Mesothelial cell of epicardium (in vitro differentiated cells): Measurements from ENCODE around the gene GULP1. TPM values are rescaled to one million over a fixed set of nuclear protein-coding genes. Genes with fewer than 3 reads are reported as not detected.
A peak's percentile ranks its signal among the peaks of the same experiment; 100 is the strongest.

ENCODE experiments used
- DNase-seq, 2 experiments: peaks; one replicate each; pipeline ENCODE4 v3.0.0; 2021; ENCODE audit warnings: low spot score in 2 of 2; ENCODE audit not compliant: unreplicated experiment in 2 of 2
- H3K27ac Mint-ChIP-seq: 2 replicates; pipeline ENCODE4 v1.8.0; 2021; ENCODE audit warnings: mixed read lengths
- H3K27me3 Mint-ChIP-seq: 2 replicates; pipeline ENCODE4 v1.8.0; 2021; ENCODE audit warnings: low read depth, mixed read lengths
- H3K36me3 Mint-ChIP-seq: 2 replicates; pipeline ENCODE4 v1.8.0; 2021; ENCODE audit warnings: mixed read lengths
- H3K4me1 Mint-ChIP-seq: 2 replicates; pipeline ENCODE4 v1.8.0; 2021; ENCODE audit warnings: mixed read lengths
- H3K4me3 Mint-ChIP-seq: 2 replicates; pipeline ENCODE4 v1.8.0; 2021; ENCODE audit warnings: mild to moderate bottlenecking, moderate library complexity, mixed read lengths
- H3K9me3 Mint-ChIP-seq: 2 replicates; pipeline ENCODE4 v1.8.0; 2021; ENCODE audit warnings: mixed read lengths
- CTCF ChIP-seq: fragments of 200-600 bp; sonication (generic); IDR thresholded peaks from one replicate; pipeline ENCODE4 v1.5.0; 2021; ENCODE audit warnings: antibody characterized with exemption; ENCODE audit not compliant: unreplicated experiment
- total RNA-seq: library from RNA; stranded (reverse); gene quantifications from 3 replicates; pipeline ENCODE4 v1.2.1, GENCODE V29; 2021

Gene GULP1
- total RNA-seq, 1 donor from 2014 or later = 58.5 TPM

DNA sequence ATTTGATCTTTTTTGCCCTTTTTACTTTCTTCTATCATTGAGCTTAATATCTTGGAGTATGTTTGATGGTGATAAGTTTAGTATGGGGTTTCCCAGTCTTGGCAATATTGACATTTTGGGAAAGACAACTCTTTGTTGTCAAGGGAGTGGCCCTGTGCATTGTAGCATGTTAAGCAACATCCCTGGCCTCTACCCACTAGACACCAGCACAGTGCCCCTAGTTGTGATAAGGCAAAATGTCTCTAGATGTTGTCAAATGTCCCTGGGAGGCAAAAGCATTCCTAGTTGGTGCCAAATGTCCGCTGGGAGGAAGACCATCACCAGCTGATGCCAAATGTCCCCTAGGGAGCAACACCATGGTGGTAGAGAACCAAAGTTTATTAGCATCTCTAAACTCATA, 28.2 kb downstream of the GULP1 start:
- H3K4me1 Mint-ChIP-seq = peaks cover 16% of the 10 kb centered on the region
- DNase-seq = no peak
- H3K4me3 Mint-ChIP-seq = no peak overlapping the region
- H3K27me3 Mint-ChIP-seq = no peaks in the 10 kb centered on the region
- H3K36me3 Mint-ChIP-seq = peaks cover 7% of the 10 kb centered on the region
- no peak overlapping the region for H3K27ac Mint-ChIP-seq
- no peak for TF ChIP-seq CTCF
- H3K9me3 Mint-ChIP-seq = peaks cover 17% of the 10 kb centered on the region

DNA sequence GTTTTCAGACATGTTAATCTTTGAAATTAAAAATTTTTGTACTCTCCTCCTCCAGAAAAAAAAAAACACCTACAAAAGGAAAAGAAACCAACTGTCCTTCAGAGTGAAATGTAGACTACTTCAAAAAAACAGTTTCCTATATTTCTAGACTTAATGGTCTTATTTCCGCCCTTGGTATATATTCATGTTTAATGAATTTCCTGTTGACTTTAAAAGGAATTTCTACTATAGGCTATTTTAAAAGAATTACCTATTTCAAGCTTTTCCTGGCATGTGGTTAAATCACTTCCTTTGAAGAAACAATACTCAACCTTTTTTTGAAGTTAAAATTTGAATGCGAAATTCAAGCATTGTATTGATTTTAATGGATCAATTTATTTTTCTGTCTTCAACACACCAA, 29.2 kb downstream of the GULP1 start:
- peaks cover 19% of the 10 kb centered on the region for H3K4me1 Mint-ChIP-seq
- TF ChIP-seq CTCF = no peak
- peaks cover 16% of the 10 kb centered on the region for H3K9me3 Mint-ChIP-seq
- H3K4me3 Mint-ChIP-seq = no peak overlapping the region
- DNase-seq = no peak
- no peaks in the 10 kb centered on the region for H3K27me3 Mint-ChIP-seq
- H3K27ac Mint-ChIP-seq = no peak overlapping the region
- H3K36me3 Mint-ChIP-seq = peaks cover 7% of the 10 kb centered on the region

DNA sequence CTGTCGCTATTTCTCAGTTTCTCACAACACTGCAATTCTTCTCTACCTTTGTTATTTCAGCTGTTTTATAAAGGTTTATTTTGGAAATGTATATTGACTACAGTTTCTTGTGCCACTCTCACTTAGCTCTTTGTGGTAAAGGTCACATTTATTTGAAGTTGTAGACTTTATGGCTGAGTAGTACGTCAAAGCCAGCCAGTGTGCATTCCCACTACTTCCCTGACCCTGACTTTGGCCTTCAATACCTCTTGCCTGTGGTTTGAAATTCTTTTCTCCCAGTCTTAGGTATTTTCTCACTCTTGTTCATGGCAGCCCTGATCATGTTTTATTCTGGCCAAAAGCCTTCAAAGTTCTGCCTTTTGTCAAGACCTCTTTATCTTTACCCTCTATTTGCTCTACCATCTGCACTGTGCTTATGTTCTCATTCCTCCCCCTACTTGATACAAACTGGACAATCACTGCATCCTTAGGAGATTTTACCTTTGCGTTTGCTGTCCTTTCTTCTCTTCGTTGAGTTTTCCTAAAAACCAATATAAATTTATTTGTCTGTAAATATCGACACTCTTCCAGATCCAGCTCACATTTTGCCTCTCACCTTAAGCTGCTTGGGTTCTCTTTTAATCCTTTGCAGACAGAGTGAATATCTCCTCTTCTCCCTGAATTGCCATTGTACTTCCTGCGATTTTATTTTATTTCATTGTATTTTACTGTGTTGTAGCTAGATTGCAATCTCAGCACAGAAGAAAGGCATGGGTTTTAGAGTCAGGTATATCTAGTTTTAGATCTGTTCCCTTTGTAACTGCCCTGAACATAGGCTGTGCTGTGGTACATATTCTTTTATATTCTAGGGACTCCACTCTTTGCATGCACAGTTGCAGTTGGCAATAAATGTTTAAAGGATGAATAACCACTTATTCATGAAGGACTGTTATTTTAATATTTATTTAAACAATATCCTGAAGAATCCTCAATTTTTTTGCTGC, 31.2 kb downstream of the GULP1 start:
- peak overlapping the region; percentile 2 for H3K27ac Mint-ChIP-seq
- no peaks in the 10 kb centered on the region for H3K9me3 Mint-ChIP-seq
- H3K4me3 Mint-ChIP-seq = no peak overlapping the region
- no peak for DNase-seq
- H3K27me3 Mint-ChIP-seq = no peaks in the 10 kb centered on the region
- H3K4me1 Mint-ChIP-seq = peaks cover 20% of the 10 kb centered on the region
- H3K36me3 Mint-ChIP-seq = peaks cover 2% of the 10 kb centered on the region
- TF ChIP-seq CTCF = no peak

- DNase-seq = no peak
- no peaks in the 10 kb centered on the region for H3K27me3 Mint-ChIP-seq
- no peaks in the 10 kb centered on the region for H3K9me3 Mint-ChIP-seq
- peaks cover 2% of the 10 kb centered on the region for H3K36me3 Mint-ChIP-seq
- no peak for TF ChIP-seq CTCF
- H3K27ac Mint-ChIP-seq = no peak overlapping the region
- H3K4me1 Mint-ChIP-seq = peaks cover 20% of the 10 kb centered on the region
- no peak overlapping the region for H3K4me3 Mint-ChIP-seq
These were observed 32.4 kb downstream of the GULP1 start for GRCh38 chr2:188324067-188324466.

- peak overlapping the region; percentile 83 for H3K27ac Mint-ChIP-seq
- DNase-seq = no peak
- peaks cover 23% of the 10 kb centered on the region for H3K4me1 Mint-ChIP-seq
- no peak overlapping the region for H3K4me3 Mint-ChIP-seq
- H3K27me3 Mint-ChIP-seq = no peaks in the 10 kb centered on the region
- no peaks in the 10 kb centered on the region for H3K9me3 Mint-ChIP-seq
- no peaks in the 10 kb centered on the region for H3K36me3 Mint-ChIP-seq
- no peak for TF ChIP-seq CTCF
These were observed 34.6 kb downstream of the GULP1 start for GRCh38 chr2:188326290-188326668.
